Epithelial cell of esophagus (primary cell): ENCODE results near the gene C10orf143.

Source experiments
- DNase-seq: peaks from one replicate; pipeline ENCODE4 v3.0.0; 2010; ENCODE audit warnings: low read depth
- H3K4me3 ChIP-seq: 2 replicates; pipeline ENCODE4 v1.5.1; 2011; ENCODE audit warnings: mild to moderate bottlenecking, low read length, control low read depth
- CTCF ChIP-seq: IDR thresholded peaks from 2 replicates; pipeline ENCODE4 v1.5.1; 2011; ENCODE audit warnings: low read depth, mild to moderate bottlenecking, low read length, control low read depth, inconsistent platforms; ENCODE audit not compliant: insufficient read depth; ENCODE audit errors: missing control alignments

The C10orf143 gene

GRCh38 chr10:130021383-130021950 lies 89.2 kb downstream of the C10orf143 start:
- no peak for DNase-seq
- TF ChIP-seq CTCF: no peak
- no peak overlapping the region for H3K4me3 ChIP-seq

- peak; percentile 2 for DNase-seq
- no peak overlapping the region for H3K4me3 ChIP-seq
- no peak for TF ChIP-seq CTCF
Measured at GRCh38 chr10:130020651-130021382, 89.8 kb downstream of the C10orf143 start.

- no peak for DNase-seq
- TF ChIP-seq CTCF: no peak
- no peak overlapping the region for H3K4me3 ChIP-seq
Measured at GRCh38 chr10:130018730-130019185, 91.9 kb downstream of the C10orf143 start.

- no peak overlapping the region for H3K4me3 ChIP-seq
- no peak for TF ChIP-seq CTCF
- DNase-seq: no peak
Measured at GRCh38 chr10:130018265-130018664, 92.4 kb downstream of the C10orf143 start.

- no peak for DNase-seq
- TF ChIP-seq CTCF: no peak
- H3K4me3 ChIP-seq: no peak overlapping the region
Measured at GRCh38 chr10:130017631-130018022, 93.0 kb downstream of the C10orf143 start.

- no peak for TF ChIP-seq CTCF
- no peak for DNase-seq
Measured at GRCh38 chr10:130016993-130017630, 93.5 kb downstream of the C10orf143 start.

More at GRCh38 chr10:130016993-130017630, 93.5 kb downstream of the C10orf143 start:
- H3K4me3 ChIP-seq: no peak overlapping the region
